ENCODE results near the gene CACNG4. TPM values are rescaled to one million over a fixed set of nuclear protein-coding genes. Genes with fewer than 3 reads are reported as not detected.

The CACNG4 gene
- total and polyA plus RNA-seq, 2 of the 4 experiments (the other 2 are of a cell fraction) = under 0.01 to 0.53 TPM

DNA sequence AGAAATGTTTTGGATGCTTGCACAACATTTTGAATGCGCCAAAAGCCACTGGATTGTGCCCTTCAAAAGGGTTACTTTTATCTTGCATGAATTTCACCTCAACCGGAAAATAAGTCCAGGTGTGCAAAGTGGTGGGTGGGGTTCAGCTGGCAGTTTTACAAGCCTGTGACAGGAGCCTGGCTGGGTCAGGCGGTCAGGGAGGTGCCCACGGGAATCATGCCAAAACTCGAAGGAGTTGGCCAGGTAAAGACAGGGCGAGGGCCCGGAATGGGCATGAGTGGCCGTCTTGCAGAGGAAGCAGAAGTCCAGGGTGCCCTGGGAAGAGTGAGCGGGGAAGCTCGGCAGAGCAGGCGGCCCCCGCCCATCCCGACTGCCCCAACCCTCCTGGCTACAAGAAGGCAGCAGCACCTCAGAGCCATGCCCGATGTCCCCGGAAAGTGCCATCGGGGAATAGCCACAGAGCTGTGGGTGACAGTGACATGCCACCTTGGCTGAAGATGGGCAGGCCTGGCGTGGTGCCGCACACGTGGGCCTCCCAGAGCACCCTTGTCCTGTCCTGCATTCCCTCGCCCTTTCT lies 60.8 kb downstream of the CACNG4 start:
- Histone ChIP-seq H3K14ac (replicated peaks; ENCODE audit: low read depth, low read length) (no peak overlapping the region), H4K20me1 (ENCODE audit: insufficient read depth, low read length) (no peaks in the 10 kb centered on the region), H2AFZ (replicated peaks; ENCODE audit: low read length, poor library complexity) (no peak overlapping the region), H2BK20ac (ENCODE audit: low read depth, low read length) (no peak overlapping the region), H3K27ac (ENCODE audit: insufficient read depth, low read length) (no peak overlapping the region), H3K79me1 (ENCODE audit: low read depth in 1 of 2, low read length in 2 of 2) (no peaks in the 10 kb centered on the region), H3K9ac (ENCODE audit: low read depth, low read length) (no peak overlapping the region), H3K27me3 (ENCODE audit: control insufficient read depth, insufficient read depth, low read length) (peaks cover 16% of the 10 kb centered on the region; the same call in 1 of the 2 replicates), H2BK15ac (ENCODE audit: low read depth, low read length) (no peak overlapping the region), H3K4me1 (ENCODE audit: control insufficient read depth, insufficient read depth, low read length) (no peaks in the 10 kb centered on the region), H2AK9ac (replicated peaks; ENCODE audit: low read depth, low read length, poor library complexity) (no peak overlapping the region), H3K23ac (ENCODE audit: low read depth, low read length) (no peak overlapping the region), H2BK120ac (ENCODE audit: low read depth, low read length) (no peak overlapping the region), H4K5ac (ENCODE audit: low read depth, low read length) (no peak overlapping the region), H3K9me1 (ENCODE audit: insufficient read depth, low read length) (peaks cover 8% of the 10 kb centered on the region; the same call in 1 of the 2 replicates), H3K56ac (ENCODE audit: extremely low read depth, insufficient read depth, low read length) (no peak overlapping the region), H3K18ac (ENCODE audit: low read depth, low read length) (no peak overlapping the region), H3K9me3 (ENCODE audit: control insufficient read depth, insufficient read depth, low read length) (no peaks in the 10 kb centered on the region), H4K91ac (ENCODE audit: insufficient read depth, low read depth, low read length) (no peak overlapping the region), H2AK5ac (ENCODE audit: low read depth, low read length) (no peak overlapping the region), H3K4ac (ENCODE audit: low read depth, low read length) (no peak overlapping the region), H3K4me3 (ENCODE audit: insufficient read depth, low read depth, low read length) (no peak overlapping the region), H3K36me3 (ENCODE audit: control insufficient read depth, insufficient read depth, low read length) (no peaks in the 10 kb centered on the region), H2BK5ac (ENCODE audit: low read depth, low read length, poor library complexity, severe bottlenecking) (no peak overlapping the region), H4K8ac (ENCODE audit: low read depth in 2 of 2, low read length in 2 of 2) (no peak overlapping the region), H3K4me2 (ENCODE audit: low read depth, low read length) (no peak overlapping the region)
- DNase-seq (no peak), ATAC-seq (ENCODE audit: low read depth) (no peak)
- in situ Hi-C loops (cut with MboI; ENCODE audit: low sequenced_read_pairs) = no loop called here
- no peak for TF ChIP-seq POLR2A (IDR thresholded peaks at IDR 0.05; ENCODE audit: low read depth, low read length)
- no peak for TF ChIP-seq FOS (IDR thresholded peaks at IDR 0.05; ENCODE audit: low read depth, low read length)
- TF ChIP-seq MXI1 (IDR thresholded peaks at IDR 0.05; ENCODE audit: borderline replicate concordance, low read depth, low read length) = no peak
- no peak for TF ChIP-seq NFE2L2 (IDR thresholded peaks at IDR 0.05; ENCODE audit: low read depth, low read length)
- no peak for TF ChIP-seq MAZ (IDR thresholded peaks at IDR 0.05; ENCODE audit: borderline replicate concordance, low read depth, low read length)
- no peak for TF ChIP-seq RFX5 (IDR thresholded peaks at IDR 0.05; ENCODE audit: low read depth, low read length)
- TF ChIP-seq BHLHE40 (IDR thresholded peaks at IDR 0.05; ENCODE audit: low read depth, low read length) = no peak
- dilution Hi-C loops (cut with HindIII; ENCODE audit: low sequenced_read_pairs, unreplicated experiment) = no loop called here
- no TSS peak for BruUV-seq (replicated peaks)
- ChIA-PET POLR2A (ENCODE audit: unreplicated experiment) (no interaction called here), CTCF (interaction anchor here (0.7 kb wide), 1 partner anchor 10 kb away, joined by 3 read pairs; no protein-coding TSS in a partner anchor)
- intact Hi-C loops (cut with micrococcal nuclease) = no loop called here
- 75% methylated on average over 10 of the region's 20 CpGs; no CpG with 5 or more reads in 1 of the 2 experiments for WGBS, 2 experiments (ENCODE audit: extremely low coverage in 2 of 2, insufficient read length in 1 of 2)

Measured in IMR-90 (cell line).